Panc1 (cell line): ENCODE results near the gene KCNIP3. TPM values are rescaled to one million over a fixed set of nuclear protein-coding genes. Genes with fewer than 3 reads are reported as not detected.
"Not testable (repeated sequence)": the region's sequence is repeated elsewhere in the genome, so short reads cannot be mapped to it uniquely, and the experiment has no call there.

ENCODE experiments used
- ATAC-seq: fragments of 200-7000 bp; cut with Tn5 transposase; 2 replicates; pipeline ENCODE4 v1.9.1; 2020; ENCODE audit warnings: mild to moderate bottlenecking, moderate library complexity
- BruUV-seq: library from RNA; stranded (reverse); fragments of 400-500 nt; replicated peaks from 2 replicates; lab custom pipeline; 2021; lab: Mats Ljungman, UMichigan
- CTCF ChIA-PET: fragments of 300-600 bp; sonication (Branson Sonifier 250); formaldehyde crosslinking; loops from one replicate; lab custom pipeline; 2022; ENCODE audit warnings: antibody characterized with exemption; lab: Charles Lee
- POLR2A ChIA-PET: fragments of 300-600 bp; sonication (Branson Sonifier 250); formaldehyde crosslinking; loops from one replicate; lab custom pipeline; 2022; ENCODE audit warnings: antibody characterized with exemption; lab: Charles Lee
- DNase-seq: peaks from one replicate; pipeline ENCODE4 v3.0.0-alpha.2; 2010; ENCODE audit warnings: low read depth, low spot score
- H3K27ac ChIP-seq: 2 replicates; pipeline ENCODE4 v1.5.1; 2011; ENCODE audit warnings: mild to moderate bottlenecking, low read length, inconsistent platforms
- H3K27me3 ChIP-seq: fragments of 200-500 bp; sonication (Bioruptor generic); 2 replicates; pipeline ENCODE4 v1.6.0; 2014; ENCODE audit warnings: low read length, inconsistent platforms; ENCODE audit not compliant: control insufficient read depth, insufficient read depth
- H3K36me3 ChIP-seq: fragments of 200-500 bp; sonication (Bioruptor generic); 2 replicates; pipeline ENCODE4 v1.5.1; 2014; ENCODE audit warnings: inconsistent platforms, mild to moderate bottlenecking, low read length, moderate library complexity; ENCODE audit not compliant: control insufficient read depth, insufficient read depth
- H3K4me1 ChIP-seq: 2 replicates; pipeline ENCODE4 v1.5.1; 2011; ENCODE audit warnings: inconsistent platforms, mild to moderate bottlenecking, low read length, moderate library complexity; ENCODE audit not compliant: control insufficient read depth, insufficient read depth
- H3K4me3 ChIP-seq, 2 experiments: 2 replicates each; pipeline ENCODE4 v1.5.1; 2011 to 2012; ENCODE audit warnings: low read depth in 2 of 2, low read length in 2 of 2, mild to moderate bottlenecking in 2 of 2, inconsistent platforms in 1 of 2, moderate library complexity in 1 of 2
- H3K9me3 ChIP-seq: fragments of 200-500 bp; sonication (Bioruptor generic); 2 replicates; pipeline ENCODE4 v1.5.1; 2014; ENCODE audit warnings: low read depth, mild to moderate bottlenecking, inconsistent platforms, low read length, moderate library complexity; ENCODE audit not compliant: control insufficient read depth, insufficient read depth
- in situ Hi-C: cut with HindIII; loops from 2 replicates; pipeline ENCODE4 v1.10.0; 2016; ENCODE audit warnings: low sequenced_read_pairs, low pct_unique_long_range_greater_than_20kb
- intact Hi-C: fragments of 100-400 bp; cut with micrococcal nuclease; formaldehyde crosslinking; loops from one replicate; pipeline ENCODE4 v1.10.0; 2022; ENCODE audit not compliant: unreplicated experiment
- total RNA-seq: library from RNA; stranded (reverse); gene quantifications from one replicate; pipeline ENCODE4 v1.2.1, GENCODE V29; 2021; ENCODE audit not compliant: unreplicated experiment
- TF ChIP-seq, protein P1 (sequence below): fragments of 450-650 bp; IDR thresholded peaks from 2 replicates; pipeline ENCODE4 v1.5.1; 2017; ENCODE audit warnings: mild to moderate bottlenecking

The KCNIP3 gene
- total RNA-seq, 1 experiment from 2014 or later: 17.5 TPM

DNA sequence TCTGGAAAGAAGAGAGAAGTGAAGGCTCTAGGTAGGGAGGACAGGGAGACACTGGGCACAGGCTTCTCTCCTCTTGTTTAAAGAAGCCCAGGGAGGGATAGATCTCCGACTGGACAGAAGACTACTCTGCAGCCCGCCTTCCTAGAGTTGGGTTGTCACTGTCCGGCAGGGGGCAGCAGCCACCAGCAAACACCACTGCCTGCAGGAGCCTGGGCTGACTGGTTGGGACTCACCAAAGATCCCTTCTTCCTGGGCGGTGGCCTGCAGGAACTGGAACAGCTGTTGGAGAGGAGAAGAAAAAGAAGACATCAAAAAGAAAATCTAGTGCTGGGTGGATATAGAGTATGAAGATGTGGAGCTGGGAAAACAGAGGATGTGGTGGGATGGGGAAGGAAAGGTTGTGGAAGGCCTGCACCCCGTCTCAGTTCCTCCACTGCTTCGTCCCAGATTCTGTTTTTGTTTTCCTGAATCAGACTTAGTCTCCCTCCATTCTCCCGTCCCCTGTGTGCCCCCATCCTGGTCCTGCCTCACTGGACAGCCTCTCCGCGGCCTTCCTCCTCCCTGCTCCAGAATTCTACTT lies 117.0 kb downstream of the KCNIP3 start:
- DNase-seq (peak; percentile 33), ATAC-seq (peak; percentile 97)
- H3K4me3 ChIP-seq, H3K4me1 ChIP-seq, in situ Hi-C loops, BruUV-seq, H3K27me3 ChIP-seq, CTCF ChIA-PET, H3K36me3 ChIP-seq, H3K27ac ChIP-seq, H3K9me3 ChIP-seq, POLR2A ChIA-PET: not testable (repeated sequence)
- TF ChIP-seq, protein P1, sequence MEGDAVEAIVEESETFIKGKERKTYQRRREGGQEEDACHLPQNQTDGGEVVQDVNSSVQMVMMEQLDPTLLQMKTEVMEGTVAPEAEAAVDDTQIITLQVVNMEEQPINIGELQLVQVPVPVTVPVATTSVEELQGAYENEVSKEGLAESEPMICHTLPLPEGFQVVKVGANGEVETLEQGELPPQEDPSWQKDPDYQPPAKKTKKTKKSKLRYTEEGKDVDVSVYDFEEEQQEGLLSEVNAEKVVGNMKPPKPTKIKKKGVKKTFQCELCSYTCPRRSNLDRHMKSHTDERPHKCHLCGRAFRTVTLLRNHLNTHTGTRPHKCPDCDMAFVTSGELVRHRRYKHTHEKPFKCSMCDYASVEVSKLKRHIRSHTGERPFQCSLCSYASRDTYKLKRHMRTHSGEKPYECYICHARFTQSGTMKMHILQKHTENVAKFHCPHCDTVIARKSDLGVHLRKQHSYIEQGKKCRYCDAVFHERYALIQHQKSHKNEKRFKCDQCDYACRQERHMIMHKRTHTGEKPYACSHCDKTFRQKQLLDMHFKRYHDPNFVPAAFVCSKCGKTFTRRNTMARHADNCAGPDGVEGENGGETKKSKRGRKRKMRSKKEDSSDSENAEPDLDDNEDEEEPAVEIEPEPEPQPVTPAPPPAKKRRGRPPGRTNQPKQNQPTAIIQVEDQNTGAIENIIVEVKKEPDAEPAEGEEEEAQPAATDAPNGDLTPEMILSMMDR: peak; percentile 94
- intact Hi-C loops: loop anchor here (5.0 kb wide), 1 partner anchor 313 kb away; no protein-coding TSS in a partner anchor

DNA sequence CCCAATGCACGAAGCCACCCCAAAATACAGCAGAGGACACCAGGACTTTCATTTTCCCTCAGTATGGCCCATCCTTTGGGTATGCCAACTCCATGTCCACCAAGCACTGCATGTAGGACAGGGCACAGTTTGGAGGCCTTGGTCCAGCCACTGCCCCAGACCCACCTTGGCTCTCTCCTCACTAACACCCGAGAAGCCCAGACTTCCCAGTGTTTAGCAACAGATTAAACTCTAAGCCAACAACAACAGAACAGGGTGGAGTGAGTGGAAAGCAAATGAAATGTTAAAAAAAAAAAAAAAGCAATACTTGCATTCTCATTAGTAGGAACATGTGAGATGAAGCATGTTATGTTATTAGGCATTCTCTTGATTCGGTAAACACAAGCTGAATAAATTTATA lies 118.0 kb downstream of the KCNIP3 start:
- POLR2A ChIA-PET, H3K27ac ChIP-seq, ATAC-seq, intact Hi-C loops, H3K27me3 ChIP-seq, H3K9me3 ChIP-seq, H3K4me3 ChIP-seq, H3K36me3 ChIP-seq, in situ Hi-C loops, DNase-seq, BruUV-seq, H3K4me1 ChIP-seq: not testable (repeated sequence)
- CTCF ChIA-PET: interaction anchor here (0.7 kb wide), 1 partner anchor 115 kb away, joined by 5 read pairs; no protein-coding TSS in a partner anchor

DNA sequence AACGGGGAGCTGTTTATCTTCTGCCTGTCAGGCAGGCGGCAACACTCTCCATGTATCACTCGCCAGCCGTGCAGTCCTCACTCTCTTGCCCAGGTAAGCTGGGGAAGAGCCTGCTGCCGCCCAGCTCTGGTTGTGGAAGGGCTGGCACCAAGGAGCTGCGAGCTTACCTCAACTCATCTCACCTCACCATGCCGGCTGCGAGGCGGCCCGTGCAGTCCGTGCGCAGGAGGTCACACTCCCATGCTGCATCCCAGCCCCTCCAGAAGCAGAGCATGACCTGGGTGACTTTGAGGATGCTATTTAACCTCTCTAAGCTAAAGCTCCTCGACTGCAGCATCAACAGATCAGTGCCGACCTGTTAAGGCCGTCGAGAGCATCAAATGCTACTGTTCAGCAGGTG lies 118.4 kb downstream of the KCNIP3 start:
- H3K27ac ChIP-seq, H3K9me3 ChIP-seq, DNase-seq, H3K4me3 ChIP-seq, intact Hi-C loops, H3K36me3 ChIP-seq, POLR2A ChIA-PET, H3K27me3 ChIP-seq, H3K4me1 ChIP-seq, ATAC-seq, BruUV-seq, in situ Hi-C loops: not testable (repeated sequence)
- CTCF ChIA-PET: interaction anchor here (0.7 kb wide), 1 partner anchor 114 kb away, joined by 5 read pairs; no protein-coding TSS in a partner anchor

DNA sequence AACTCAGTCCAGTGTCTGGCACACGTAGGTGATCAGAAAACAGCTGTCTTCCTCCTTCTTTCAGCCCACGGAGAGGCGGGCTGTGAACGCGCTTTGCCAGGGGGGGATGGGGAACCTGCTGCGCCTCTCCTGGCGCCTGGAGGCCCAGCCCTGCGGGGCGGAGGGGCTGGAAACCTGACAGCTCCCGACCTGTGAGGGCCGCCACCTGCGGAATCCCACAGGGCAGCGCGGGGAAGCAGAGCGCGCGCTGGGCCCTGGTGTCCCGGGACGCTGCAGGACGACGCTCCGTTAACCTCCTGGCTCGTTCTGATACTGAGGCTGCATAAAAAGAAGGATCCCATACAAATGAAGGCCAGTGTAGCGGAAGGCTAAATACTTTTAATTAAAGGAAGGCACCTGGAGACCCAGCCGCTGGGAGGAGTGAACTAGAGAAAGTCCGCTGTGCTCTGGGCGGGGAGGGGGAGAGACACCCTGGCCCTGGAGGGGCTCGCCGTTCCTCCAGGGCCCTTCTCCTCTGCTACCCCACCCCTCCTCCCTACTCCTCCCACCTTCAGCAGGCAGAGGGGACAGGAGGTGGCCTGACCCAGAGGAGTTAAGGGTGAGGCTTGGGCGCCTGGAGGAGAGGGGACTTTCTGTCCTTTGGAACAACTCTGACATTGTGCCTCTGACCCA lies 130.2 kb downstream of the KCNIP3 start:
- intact Hi-C loops, CTCF ChIA-PET, H3K9me3 ChIP-seq, H3K36me3 ChIP-seq, H3K27me3 ChIP-seq, ATAC-seq, H3K4me1 ChIP-seq, H3K27ac ChIP-seq, in situ Hi-C loops, DNase-seq, BruUV-seq, POLR2A ChIA-PET, H3K4me3 ChIP-seq: not testable (repeated sequence)

DNA sequence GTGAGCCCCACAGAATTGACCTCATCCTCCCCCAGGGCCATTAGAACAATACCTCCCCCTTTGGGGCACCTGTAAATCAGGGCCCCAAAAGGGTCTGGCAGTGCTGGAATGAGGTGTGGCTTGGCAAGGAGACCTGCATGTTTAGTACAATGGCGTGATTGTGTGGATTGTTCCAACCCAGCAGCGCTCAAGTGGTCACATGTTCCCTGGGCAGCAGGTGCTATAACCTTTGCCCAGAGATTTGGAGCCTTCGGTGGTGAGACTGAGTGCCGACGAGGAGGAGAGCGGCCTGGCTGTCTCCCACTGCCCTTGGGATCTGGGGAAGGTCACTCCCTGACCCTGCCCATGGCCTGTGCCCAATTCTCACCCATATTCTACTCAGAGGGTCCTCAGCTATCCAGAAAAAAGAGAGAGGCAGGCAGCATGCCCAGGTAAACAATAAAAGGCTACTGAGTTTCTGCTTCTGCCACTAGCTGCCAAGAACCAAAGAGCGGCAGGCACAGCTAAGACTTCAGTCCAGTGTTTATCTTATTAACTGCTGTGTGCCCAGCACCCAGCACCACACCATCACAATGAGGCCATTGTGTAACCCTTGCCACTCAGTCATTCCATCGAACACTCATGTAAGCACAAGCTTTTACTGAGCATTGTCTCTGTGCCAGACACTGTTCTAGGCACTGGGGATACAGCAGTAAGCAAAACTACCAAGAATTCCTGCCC lies 132.8 kb downstream of the KCNIP3 start:
- CTCF ChIA-PET, H3K36me3 ChIP-seq, in situ Hi-C loops, DNase-seq, H3K4me1 ChIP-seq, H3K4me3 ChIP-seq, H3K27ac ChIP-seq, intact Hi-C loops, ATAC-seq, BruUV-seq, H3K9me3 ChIP-seq, POLR2A ChIA-PET, H3K27me3 ChIP-seq: not testable (repeated sequence)

DNA sequence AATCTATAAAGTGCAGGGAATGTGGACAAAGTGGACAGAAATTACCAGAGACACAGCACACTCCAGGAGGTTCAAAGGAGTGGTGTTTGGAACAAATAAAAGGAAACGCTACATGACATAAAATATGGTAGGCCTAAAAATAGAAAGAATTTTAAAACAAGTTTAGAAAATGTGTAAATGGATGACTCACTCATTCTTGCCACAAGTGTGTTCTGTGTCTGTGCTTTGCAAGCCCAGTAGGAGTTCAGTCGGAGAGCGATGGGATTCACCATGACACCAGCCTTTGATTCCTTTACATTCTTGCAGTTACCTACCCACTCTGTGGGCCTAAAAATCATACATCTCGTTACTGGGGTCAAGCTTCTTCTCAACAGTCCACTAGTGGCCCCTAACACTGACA lies 136.2 kb downstream of the KCNIP3 start:
- H3K4me1 ChIP-seq, H3K27ac ChIP-seq, H3K27me3 ChIP-seq, POLR2A ChIA-PET, CTCF ChIA-PET, DNase-seq, ATAC-seq, H3K36me3 ChIP-seq, H3K4me3 ChIP-seq, BruUV-seq, intact Hi-C loops, H3K9me3 ChIP-seq, in situ Hi-C loops: not testable (repeated sequence)
